ENCODE results near the gene TNFRSF4.
"Not testable (repeated sequence)": the region's sequence is repeated elsewhere in the genome, so short reads cannot be mapped to it uniquely, and the experiment has no call there.

Gene TNFRSF4

GRCh38 chr1:1250786-1251284 lies 36.9 kb upstream of the TNFRSF4 start:
- DNase-seq, result peak; percentile 84
- Mint-ChIP-seq H3K4me1 (peaks cover 19% of the 10 kb centered on the region), H3K9me3 (no peaks in the 10 kb centered on the region), H3K4me3 (peak overlapping the region; percentile 18), H3K27ac (peak overlapping the region; percentile 88), H3K36me3 (peaks cover 24% of the 10 kb centered on the region), H3K27me3 (peaks cover 23% of the 10 kb centered on the region)
- CTCF ChIA-PET, result interaction anchor here (1.0 to 2.4 kb wide), 4 partner anchors 16 to 129 kb away, joined by 3 to 26 read pairs (median 4); no protein-coding TSS in a partner anchor

DNA sequence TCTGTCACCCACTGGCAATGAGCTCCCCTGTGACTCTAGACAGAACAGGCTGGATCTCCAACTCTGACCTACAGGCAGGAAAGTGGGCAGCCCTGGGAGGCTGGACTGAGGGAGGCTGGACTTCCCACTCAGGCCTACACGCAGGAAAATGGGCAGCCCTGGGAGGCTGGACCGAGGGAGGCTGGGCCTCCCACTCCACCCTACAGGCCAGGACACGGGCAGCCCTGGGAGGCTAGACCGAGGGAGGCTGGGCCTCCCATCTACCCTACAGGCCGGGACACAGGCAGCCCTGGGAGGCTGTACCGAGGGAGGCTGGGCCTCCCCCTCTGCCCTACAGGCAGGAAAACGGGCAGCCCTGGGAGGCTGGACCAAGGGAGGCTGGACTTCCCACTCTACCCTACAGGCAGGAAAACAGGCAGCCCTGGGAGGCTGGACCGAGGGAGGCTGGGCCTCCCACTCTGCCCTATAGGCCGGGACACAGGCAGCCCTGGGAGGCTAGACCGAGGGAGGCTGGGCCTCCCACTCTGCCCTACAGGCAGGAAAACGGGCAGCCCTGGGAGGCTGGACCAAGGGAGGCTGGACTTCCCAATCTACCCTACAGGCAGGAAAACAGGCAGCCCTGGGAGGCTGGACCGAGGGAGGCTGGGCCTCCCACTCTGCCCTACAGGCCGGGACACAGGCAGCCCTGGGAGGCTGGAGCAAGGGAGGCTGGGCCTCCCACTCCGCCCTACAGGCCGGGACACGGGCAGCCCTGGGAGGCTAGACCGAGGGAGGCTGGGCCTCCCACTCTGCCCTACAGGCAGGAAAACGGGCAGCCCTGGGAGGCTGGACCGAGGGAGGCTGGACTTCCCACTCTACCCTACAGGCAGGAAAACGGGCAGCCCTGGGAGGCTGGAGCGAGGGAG lies 34.3 kb upstream of the TNFRSF4 start:
- Mint-ChIP-seq H3K4me1 (peaks cover 19% of the 10 kb centered on the region), H3K36me3 (peaks cover 11% of the 10 kb centered on the region), H3K27me3 (peaks cover 37% of the 10 kb centered on the region)
- H3K9me3 Mint-ChIP-seq, CTCF ChIA-PET, DNase-seq, H3K27ac Mint-ChIP-seq, H3K4me3 Mint-ChIP-seq: not testable (repeated sequence)

DNA sequence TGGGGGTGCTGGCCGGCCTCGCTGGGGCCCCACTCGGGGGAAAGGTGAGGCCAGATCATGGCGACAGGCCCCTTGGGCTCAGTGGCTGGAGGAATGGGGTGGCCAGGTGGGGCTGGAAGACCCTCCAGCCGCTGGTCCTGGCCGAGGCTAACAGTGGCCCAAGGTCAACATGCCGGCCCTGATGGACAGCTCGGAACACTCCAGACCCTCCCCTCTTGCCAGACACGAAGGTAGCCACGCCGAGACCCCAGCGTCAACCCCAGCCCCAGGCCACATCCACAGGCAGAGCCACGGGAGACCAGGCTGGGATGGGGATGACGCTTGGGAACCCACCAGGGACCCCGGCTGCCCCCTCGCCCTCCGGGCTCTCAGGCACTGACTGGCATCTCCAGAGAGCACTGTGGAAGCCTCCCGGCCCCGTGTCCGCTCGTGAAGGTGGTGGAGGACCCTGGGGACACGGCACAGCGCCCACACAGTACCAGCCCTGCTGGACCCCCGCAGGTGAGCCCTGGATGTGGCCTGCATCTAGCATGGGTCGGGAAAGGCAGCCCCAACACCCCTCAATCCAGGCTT lies 33.5 kb upstream of the TNFRSF4 start:
- CTCF ChIA-PET, result no interaction called here
- no peaks in the 10 kb centered on the region for H3K9me3 Mint-ChIP-seq
- H3K27ac Mint-ChIP-seq, result no peak overlapping the region
- peaks cover 19% of the 10 kb centered on the region for H3K4me1 Mint-ChIP-seq
- peaks cover 4% of the 10 kb centered on the region for H3K36me3 Mint-ChIP-seq
- H3K4me3 Mint-ChIP-seq, result no peak overlapping the region
- no peak for DNase-seq
- peaks cover 37% of the 10 kb centered on the region for H3K27me3 Mint-ChIP-seq

DNA sequence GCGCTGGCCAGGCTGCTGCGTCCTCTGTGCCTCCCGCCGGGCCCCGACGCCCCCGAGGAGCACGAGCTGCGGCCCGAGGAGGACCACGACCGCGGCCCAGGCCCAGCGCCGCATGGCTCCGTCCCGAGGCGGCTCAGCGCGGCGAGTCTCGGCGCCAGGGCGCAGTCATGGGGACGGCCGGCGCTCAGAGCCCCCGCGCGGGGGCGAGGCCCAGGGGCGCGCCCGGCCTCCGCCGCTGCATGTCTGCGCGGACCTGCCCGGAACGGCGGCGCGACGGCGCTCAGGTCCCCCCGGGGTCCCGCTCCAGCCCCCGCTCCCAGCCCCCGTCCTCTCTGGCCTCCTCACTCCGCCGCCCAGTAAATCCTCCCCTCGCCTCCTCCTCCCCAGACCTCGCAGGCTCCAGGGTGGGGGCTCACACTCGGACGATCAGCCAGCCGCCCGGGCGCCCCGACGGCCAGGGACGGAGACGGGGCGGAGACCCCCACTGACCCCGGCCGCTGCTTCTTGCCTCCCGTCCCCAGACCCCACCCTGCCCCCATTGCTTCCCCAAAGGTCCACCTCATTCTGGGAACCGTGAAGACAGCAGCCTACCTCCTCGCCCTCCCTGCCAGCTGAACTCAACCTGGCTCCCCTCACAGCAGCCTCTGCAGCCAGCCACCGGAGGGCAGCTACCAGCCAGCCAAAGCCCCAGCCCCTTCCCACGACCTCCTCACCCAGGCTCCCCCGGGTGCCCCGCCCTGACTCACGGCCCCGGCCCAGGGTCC lies 32.8 kb upstream of the TNFRSF4 start, which contains the start of gene C1QTNF12:
C1QTNF12 (minus strand) TSS at position 146 of the 764 bp plus-strand sequence; CDS start at position 114, 32 bp downstream.
- no peak for DNase-seq
- CTCF ChIA-PET, result no interaction called here
- Mint-ChIP-seq H3K36me3 (peaks cover 2% of the 10 kb centered on the region), H3K4me3 (no peak within 1 kb of the TSS), H3K9me3 (no peaks in the 10 kb centered on the region), H3K27ac (no peak within 1 kb of the TSS), H3K4me1 (peaks cover 16% of the 10 kb centered on the region), H3K27me3 (peaks cover 37% of the 10 kb centered on the region)

GRCh38 chr1:1245817-1246576 lies 32.0 kb upstream of the TNFRSF4 start:
- no peak overlapping the region for H3K4me3 Mint-ChIP-seq
- no peak overlapping the region for H3K27ac Mint-ChIP-seq
- peaks cover 14% of the 10 kb centered on the region for H3K4me1 Mint-ChIP-seq
- DNase-seq, result no peak
- peaks cover under 1% of the 10 kb centered on the region for H3K36me3 Mint-ChIP-seq
- H3K9me3 Mint-ChIP-seq, result no peaks in the 10 kb centered on the region
- H3K27me3 Mint-ChIP-seq, result peaks cover 37% of the 10 kb centered on the region
- CTCF ChIA-PET, result no interaction called here

DNA sequence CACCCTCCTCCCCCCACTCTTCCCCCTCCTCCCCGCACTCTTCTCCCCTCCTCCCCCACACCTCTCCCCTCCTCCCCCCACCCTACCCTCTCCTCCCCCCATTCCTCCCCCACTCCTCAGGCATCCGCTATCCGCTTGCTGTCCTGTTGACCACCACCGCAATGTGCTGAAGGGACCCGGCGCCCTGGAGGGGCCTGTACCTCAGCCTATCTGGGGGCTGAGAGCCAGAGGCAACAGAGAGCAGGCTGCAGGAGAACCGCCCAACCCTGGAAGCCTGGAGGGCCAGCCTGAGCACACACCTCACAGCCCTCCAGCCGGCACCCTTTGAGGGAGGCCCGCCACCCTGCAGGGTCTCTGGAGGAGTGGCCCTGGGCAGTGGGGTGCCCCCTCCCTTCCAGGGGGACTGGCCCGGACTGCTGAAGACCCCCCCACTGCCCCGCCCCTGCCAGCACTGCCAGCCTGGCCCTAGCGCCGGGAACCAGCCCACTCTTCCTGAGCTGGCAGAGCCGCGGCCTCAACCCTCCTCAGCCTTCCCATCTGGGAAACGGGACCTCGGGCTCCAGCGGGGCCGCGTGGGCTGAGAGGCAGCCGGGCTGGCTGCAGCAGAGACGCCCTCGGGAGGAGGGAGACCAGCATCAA lies 31.3 kb upstream of the TNFRSF4 start:
- CTCF ChIA-PET, result no interaction called here
- Mint-ChIP-seq H3K27me3 (peaks cover 37% of the 10 kb centered on the region), H3K9me3 (no peaks in the 10 kb centered on the region), H3K4me1 (peaks cover 7% of the 10 kb centered on the region), H3K27ac (no peak overlapping the region), H3K36me3 (no peaks in the 10 kb centered on the region), H3K4me3 (no peak overlapping the region)
- no peak for DNase-seq

DNA sequence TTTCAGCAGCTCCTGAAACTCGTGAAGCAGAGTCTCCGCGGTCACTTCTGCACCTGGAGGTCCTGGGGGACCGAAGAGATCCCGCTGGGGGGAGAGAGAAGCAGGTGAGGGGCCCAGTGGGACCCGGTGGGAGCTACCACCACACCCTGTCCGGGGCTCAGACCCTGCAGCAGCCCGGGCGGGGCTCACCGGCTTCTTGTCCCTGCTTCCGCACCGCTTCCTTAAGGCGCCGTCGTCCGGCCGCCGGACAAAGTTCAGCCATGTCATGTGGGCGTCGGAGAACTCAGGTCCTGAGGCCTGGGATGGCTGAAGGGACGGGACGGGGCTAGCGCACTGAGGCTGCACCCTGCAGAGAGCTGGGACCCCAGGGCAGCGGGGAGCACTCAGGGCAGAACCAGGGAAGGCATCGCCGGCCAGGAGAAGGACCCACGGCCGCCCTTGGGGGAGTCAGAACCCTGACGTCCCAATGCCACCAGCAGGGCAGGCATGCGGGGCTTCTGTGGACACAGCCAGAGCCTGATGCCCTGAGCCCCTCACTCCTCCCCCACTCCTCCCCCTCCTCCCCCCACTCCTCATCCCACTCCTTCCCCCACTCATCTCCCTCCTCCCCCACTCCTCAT lies 30.3 kb upstream of the TNFRSF4 start:
- H3K4me1 Mint-ChIP-seq, result no peaks in the 10 kb centered on the region
- no peak for DNase-seq
- CTCF ChIA-PET, result no interaction called here
- peaks cover 37% of the 10 kb centered on the region for H3K27me3 Mint-ChIP-seq
- no peaks in the 10 kb centered on the region for H3K36me3 Mint-ChIP-seq
- H3K4me3 Mint-ChIP-seq, result no peak overlapping the region
- H3K27ac Mint-ChIP-seq, result no peak overlapping the region
- H3K9me3 Mint-ChIP-seq, result no peaks in the 10 kb centered on the region

GRCh38 chr1:1243807-1244191 lies 29.8 kb upstream of the TNFRSF4 start:
- H3K27ac Mint-ChIP-seq, result no peak overlapping the region

DNA sequence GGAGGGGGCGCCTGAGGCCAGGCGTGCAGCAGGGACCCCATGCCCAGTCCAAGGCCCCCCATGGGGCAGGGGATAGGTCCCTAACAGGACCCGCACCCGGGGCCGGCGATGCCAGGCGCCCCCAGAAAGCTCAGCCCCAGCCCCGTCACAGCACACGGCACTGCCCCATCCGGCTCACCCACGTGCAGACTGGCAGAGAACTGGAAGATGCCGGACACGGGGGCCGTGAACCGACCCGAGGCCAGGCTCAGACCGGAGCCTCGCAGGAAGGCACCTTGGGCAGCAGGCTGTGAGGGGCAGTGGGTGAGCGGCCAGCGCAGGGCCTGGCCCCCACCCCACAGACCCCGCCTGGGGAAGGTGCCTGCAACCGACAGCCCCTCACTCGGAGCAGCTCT lies 29.3 kb upstream of the TNFRSF4 start:
- DNase-seq, result no peak
- no peaks in the 10 kb centered on the region for H3K9me3 Mint-ChIP-seq
- H3K27me3 Mint-ChIP-seq, result peaks cover 41% of the 10 kb centered on the region
- no peak overlapping the region for H3K4me3 Mint-ChIP-seq
- no peaks in the 10 kb centered on the region for H3K4me1 Mint-ChIP-seq
- no peak overlapping the region for H3K27ac Mint-ChIP-seq
- CTCF ChIA-PET, result no interaction called here
- H3K36me3 Mint-ChIP-seq, result no peaks in the 10 kb centered on the region

More at GRCh38 chr1:1243807-1244191, 29.8 kb upstream of the TNFRSF4 start:
- no peak overlapping the region for H3K4me3 Mint-ChIP-seq
- H3K36me3 Mint-ChIP-seq, result no peaks in the 10 kb centered on the region
- CTCF ChIA-PET, result no interaction called here
- H3K4me1 Mint-ChIP-seq, result no peaks in the 10 kb centered on the region
- peaks cover 40% of the 10 kb centered on the region for H3K27me3 Mint-ChIP-seq
- no peak for DNase-seq
- H3K9me3 Mint-ChIP-seq, result no peaks in the 10 kb centered on the region

DNA sequence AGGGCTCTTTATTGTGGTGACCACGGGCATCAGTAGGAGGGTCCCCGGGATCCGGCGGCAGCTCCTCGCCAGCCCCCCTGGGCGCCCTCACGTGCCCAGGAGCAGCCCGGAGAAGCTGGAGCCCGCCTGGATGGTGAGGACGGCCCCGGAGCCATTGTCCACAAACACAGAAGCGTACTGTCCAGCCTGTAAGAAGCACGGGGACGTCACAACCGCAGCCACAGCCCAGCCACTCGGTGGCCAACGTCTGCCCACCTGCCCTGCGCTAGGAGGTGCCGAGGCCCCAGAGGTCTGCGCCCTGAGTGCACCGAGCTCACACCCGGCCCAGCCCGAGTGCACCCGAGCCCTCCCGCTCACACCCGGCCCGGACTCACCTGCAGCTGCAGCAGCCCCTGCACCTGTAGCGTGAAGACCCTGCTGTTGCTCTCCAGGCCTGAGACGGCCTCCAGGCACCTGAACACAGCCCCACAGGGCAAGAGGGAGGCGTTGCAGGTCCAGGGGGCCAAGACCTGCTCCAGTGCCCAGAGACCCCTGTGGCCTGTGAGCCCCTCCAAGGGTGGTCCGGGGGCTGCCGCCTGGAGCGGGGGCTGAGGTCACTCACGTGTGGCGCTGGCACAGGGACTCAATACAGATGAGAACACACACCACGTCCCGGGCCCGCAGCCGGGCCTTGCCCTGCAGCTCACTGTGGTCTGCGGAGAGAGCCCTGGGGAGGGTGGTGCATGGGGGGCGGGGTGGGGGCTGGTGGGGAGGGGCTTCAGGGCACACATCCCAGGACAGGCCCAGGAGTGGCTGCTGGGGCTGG lies 28.7 kb upstream of the TNFRSF4 start:
- Mint-ChIP-seq H3K27ac (no peak overlapping the region), H3K36me3 (no peaks in the 10 kb centered on the region), H3K9me3 (no peaks in the 10 kb centered on the region), H3K4me3 (no peak overlapping the region), H3K27me3 (peaks cover 35% of the 10 kb centered on the region), H3K4me1 (no peaks in the 10 kb centered on the region)
- CTCF ChIA-PET, result interaction anchor here (0.8 kb wide), 1 partner anchor 120 kb away, joined by 5 read pairs; no protein-coding TSS in a partner anchor
- no peak for DNase-seq

DNA sequence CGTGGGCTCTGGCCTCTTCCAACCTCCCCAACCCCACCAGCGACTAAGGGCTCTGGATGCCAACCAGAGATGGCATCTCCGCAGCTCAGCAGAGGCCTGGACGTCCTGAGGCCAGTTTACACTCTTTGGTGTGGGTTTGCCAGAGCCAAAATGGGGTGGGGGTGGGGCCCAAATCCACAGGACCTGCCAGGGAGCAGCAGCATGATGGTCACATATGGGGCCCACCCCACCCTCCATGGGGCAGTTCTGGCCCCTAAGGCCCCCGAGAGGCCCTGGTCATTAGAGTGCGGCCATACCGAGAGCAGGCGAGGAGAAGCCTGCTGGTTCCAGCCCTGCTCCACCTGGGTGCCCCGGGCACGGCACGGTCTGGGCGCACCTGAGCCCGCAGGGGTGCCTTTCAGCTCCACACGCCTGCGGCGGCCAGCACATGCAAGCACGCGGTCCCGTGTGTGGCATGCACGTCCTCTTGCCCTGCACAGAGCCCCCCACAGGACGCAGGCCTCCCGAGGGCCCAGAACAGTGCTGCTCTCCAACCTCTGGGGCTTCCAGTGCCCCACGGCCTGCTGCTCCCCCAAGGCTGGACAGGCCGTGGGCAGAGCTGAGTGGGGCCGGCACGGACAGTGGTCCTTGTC lies 27.8 kb upstream of the TNFRSF4 start:
- DNase-seq, result no peak
- H3K9me3 Mint-ChIP-seq, result no peaks in the 10 kb centered on the region
- CTCF ChIA-PET, result interaction anchor here (0.8 kb wide), 1 partner anchor 119 kb away, joined by 5 read pairs; no protein-coding TSS in a partner anchor

More for the DNA sequence above, 27.8 kb upstream of the TNFRSF4 start:
- no peaks in the 10 kb centered on the region for H3K4me1 Mint-ChIP-seq
- no peaks in the 10 kb centered on the region for H3K36me3 Mint-ChIP-seq
- no peak overlapping the region for H3K27ac Mint-ChIP-seq
- no peak overlapping the region for H3K4me3 Mint-ChIP-seq
- H3K27me3 Mint-ChIP-seq, result peaks cover 26% of the 10 kb centered on the region

Data from activated naive CD4-positive, alpha-beta T cell treated with anti-CD3 and anti-CD28 coated beads, Interleukin-2, amount 10 ng/mL, durations not matched to agents 7 days and 5 days (primary cell).